Measurements from ENCODE around the gene DYNLRB1. TPM values are rescaled to one million over a fixed set of nuclear protein-coding genes. Genes with fewer than 3 reads are reported as not detected.
A peak's percentile ranks its signal among the peaks of the same experiment; 100 is the strongest.

The DYNLRB1 gene
- total and polyA plus RNA-seq, 2 of the 13 experiments (the other 11 are each of a cell fraction or from before 2014, with no cell fraction given): 140 to 244 TPM

DNA sequence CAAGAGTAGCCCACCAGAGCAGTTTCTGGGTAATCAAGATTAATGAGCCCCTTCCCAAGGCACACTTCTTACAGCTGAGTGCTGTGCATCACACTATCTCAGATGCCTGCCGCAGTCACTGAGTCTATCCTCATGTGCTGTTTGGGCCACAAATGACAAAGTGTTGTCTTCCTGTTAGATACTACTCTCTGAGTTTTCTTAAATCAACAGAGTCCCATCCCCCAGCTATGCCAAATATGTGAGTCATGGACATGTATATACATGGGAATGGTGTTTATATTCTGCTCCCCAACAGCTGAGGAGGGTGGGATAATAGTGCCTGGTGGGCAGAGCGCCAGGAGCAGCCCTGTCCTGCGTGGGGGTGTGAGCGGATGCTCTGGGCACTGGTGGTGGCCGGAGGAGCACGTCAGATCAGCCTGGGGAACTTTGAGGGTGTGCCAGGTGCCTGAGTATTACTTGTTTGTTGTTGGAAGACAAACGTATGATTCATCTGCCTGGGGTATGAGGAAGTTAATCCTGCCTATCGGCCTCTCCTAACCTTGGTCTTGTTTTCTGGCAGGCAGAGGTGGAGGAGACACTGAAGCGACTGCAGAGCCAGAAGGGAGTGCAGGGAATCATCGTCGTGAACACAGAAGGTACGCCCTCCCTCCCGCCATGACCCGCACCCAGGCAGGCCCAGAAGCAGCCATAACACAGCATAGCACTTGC, 9.6 kb downstream of the DYNLRB1 start (continued):
- TF ChIP-seq, protein P1, sequence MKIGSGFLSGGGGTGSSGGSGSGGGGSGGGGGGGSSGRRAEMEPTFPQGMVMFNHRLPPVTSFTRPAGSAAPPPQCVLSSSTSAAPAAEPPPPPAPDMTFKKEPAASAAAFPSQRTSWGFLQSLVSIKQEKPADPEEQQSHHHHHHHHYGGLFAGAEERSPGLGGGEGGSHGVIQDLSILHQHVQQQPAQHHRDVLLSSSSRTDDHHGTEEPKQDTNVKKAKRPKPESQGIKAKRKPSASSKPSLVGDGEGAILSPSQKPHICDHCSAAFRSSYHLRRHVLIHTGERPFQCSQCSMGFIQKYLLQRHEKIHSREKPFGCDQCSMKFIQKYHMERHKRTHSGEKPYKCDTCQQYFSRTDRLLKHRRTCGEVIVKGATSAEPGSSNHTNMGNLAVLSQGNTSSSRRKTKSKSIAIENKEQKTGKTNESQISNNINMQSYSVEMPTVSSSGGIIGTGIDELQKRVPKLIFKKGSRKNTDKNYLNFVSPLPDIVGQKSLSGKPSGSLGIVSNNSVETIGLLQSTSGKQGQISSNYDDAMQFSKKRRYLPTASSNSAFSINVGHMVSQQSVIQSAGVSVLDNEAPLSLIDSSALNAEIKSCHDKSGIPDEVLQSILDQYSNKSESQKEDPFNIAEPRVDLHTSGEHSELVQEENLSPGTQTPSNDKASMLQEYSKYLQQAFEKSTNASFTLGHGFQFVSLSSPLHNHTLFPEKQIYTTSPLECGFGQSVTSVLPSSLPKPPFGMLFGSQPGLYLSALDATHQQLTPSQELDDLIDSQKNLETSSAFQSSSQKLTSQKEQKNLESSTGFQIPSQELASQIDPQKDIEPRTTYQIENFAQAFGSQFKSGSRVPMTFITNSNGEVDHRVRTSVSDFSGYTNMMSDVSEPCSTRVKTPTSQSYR (CRISPR knock-in tag; IDR thresholded peaks at IDR 0.05; ENCODE audit: borderline replicate concordance): peak; percentile 99
- TF ChIP-seq ZNF138 (CRISPR knock-in tag; IDR thresholded peaks at IDR 0.05; ENCODE audit: low read depth): no peak
- TF ChIP-seq, protein P2, sequence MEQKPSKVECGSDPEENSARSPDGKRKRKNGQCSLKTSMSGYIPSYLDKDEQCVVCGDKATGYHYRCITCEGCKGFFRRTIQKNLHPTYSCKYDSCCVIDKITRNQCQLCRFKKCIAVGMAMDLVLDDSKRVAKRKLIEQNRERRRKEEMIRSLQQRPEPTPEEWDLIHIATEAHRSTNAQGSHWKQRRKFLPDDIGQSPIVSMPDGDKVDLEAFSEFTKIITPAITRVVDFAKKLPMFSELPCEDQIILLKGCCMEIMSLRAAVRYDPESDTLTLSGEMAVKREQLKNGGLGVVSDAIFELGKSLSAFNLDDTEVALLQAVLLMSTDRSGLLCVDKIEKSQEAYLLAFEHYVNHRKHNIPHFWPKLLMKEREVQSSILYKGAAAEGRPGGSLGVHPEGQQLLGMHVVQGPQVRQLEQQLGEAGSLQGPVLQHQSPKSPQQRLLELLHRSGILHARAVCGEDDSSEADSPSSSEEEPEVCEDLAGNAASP (CRISPR knock-in tag; IDR thresholded peaks at IDR 0.05; ENCODE audit: borderline replicate concordance): peak; percentile 76; the same call in 1 of the 2 replicates
- TF ChIP-seq ZNF33A (CRISPR knock-in tag; IDR thresholded peaks at IDR 0.05; ENCODE audit: borderline replicate concordance): 0 out of 2 replicates have a peak, but pooled peaks have one; percentile 61
- peak; percentile 50; the same call in 1 of the 2 replicates for TF ChIP-seq GATA4 (IDR thresholded peaks at IDR 0.05; ENCODE audit: borderline replicate concordance, low read depth)
- TF ChIP-seq ZNF251 (CRISPR knock-in tag; IDR thresholded peaks at IDR 0.05): no peak
- TF ChIP-seq, protein P3, sequence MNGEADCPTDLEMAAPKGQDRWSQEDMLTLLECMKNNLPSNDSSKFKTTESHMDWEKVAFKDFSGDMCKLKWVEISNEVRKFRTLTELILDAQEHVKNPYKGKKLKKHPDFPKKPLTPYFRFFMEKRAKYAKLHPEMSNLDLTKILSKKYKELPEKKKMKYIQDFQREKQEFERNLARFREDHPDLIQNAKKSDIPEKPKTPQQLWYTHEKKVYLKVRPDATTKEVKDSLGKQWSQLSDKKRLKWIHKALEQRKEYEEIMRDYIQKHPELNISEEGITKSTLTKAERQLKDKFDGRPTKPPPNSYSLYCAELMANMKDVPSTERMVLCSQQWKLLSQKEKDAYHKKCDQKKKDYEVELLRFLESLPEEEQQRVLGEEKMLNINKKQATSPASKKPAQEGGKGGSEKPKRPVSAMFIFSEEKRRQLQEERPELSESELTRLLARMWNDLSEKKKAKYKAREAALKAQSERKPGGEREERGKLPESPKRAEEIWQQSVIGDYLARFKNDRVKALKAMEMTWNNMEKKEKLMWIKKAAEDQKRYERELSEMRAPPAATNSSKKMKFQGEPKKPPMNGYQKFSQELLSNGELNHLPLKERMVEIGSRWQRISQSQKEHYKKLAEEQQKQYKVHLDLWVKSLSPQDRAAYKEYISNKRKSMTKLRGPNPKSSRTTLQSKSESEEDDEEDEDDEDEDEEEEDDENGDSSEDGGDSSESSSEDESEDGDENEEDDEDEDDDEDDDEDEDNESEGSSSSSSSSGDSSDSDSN (CRISPR knock-in tag; IDR thresholded peaks at IDR 0.05): peak; percentile 67
- peak; percentile 89 for TF ChIP-seq ASH2L (IDR thresholded peaks at IDR 0.05; ENCODE audit: insufficient read length, low read depth, low read length)
- no peak for TF ChIP-seq MAF1 (CRISPR knock-in tag; IDR thresholded peaks at IDR 0.05; ENCODE audit: borderline replicate concordance)
- no peak for TF ChIP-seq XBP1 (CRISPR knock-in tag; IDR thresholded peaks at IDR 0.05)
- peak; percentile 93 for TF ChIP-seq RCOR2 (CRISPR knock-in tag; IDR thresholded peaks at IDR 0.05)
- peak; percentile 74 for TF ChIP-seq ZBTB21 (CRISPR knock-in tag; IDR thresholded peaks at IDR 0.05)
- no peak for TF ChIP-seq TRIM24 (CRISPR knock-in tag; IDR thresholded peaks at IDR 0.05)
- TF ChIP-seq ZNF792 (CRISPR knock-in tag; IDR thresholded peaks at IDR 0.05): peak; percentile 97
- peak; percentile 77; the same call in 1 of the 2 replicates for TF ChIP-seq ZNF24 (IDR thresholded peaks at IDR 0.05)
- peak; percentile 62; the same call in 1 of the 2 replicates for TF ChIP-seq NKX3-1 (CRISPR knock-in tag; IDR thresholded peaks at IDR 0.05)
- TF ChIP-seq ZNF460 (CRISPR knock-in tag; IDR thresholded peaks at IDR 0.05; ENCODE audit: borderline replicate concordance): peak; percentile 37; the same call in 1 of the 2 replicates
- TF ChIP-seq YEATS2 (CRISPR knock-in tag; IDR thresholded peaks at IDR 0.05; ENCODE audit: borderline replicate concordance): peak; percentile 77; the same call in 1 of the 2 replicates
- TF ChIP-seq, protein P4, sequence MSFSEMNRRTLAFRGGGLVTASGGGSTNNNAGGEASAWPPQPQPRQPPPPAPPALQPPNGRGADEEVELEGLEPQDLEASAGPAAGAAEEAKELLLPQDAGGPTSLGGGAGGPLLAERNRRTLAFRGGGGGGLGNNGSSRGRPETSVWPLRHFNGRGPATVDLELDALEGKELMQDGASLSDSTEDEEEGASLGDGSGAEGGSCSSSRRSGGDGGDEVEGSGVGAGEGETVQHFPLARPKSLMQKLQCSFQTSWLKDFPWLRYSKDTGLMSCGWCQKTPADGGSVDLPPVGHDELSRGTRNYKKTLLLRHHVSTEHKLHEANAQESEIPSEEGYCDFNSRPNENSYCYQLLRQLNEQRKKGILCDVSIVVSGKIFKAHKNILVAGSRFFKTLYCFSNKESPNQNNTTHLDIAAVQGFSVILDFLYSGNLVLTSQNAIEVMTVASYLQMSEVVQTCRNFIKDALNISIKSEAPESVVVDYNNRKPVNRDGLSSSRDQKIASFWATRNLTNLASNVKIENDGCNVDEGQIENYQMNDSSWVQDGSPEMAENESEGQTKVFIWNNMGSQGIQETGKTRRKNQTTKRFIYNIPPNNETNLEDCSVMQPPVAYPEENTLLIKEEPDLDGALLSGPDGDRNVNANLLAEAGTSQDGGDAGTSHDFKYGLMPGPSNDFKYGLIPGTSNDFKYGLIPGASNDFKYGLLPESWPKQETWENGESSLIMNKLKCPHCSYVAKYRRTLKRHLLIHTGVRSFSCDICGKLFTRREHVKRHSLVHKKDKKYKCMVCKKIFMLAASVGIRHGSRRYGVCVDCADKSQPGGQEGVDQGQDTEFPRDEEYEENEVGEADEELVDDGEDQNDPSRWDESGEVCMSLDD (CRISPR knock-in tag; IDR thresholded peaks at IDR 0.05; ENCODE audit: borderline replicate concordance): peak; percentile 95; the same call in 1 of the 2 replicates
- no peak for TF ChIP-seq HMGA1 (CRISPR knock-in tag; conservative IDR thresholded peaks at IDR 0.05)
- TF ChIP-seq ZNF674 (CRISPR knock-in tag; IDR thresholded peaks at IDR 0.05; ENCODE audit: low read depth): no peak

Measured in HepG2 (cell line).